Measurements from ENCODE around the gene ATP9A. TPM values are rescaled to one million over a fixed set of nuclear protein-coding genes. Genes with fewer than 3 reads are reported as not detected.

ATP9A gene
- total and polyA plus RNA-seq, 2 experiments from 2014 or later, result 11.3 to 16.9 TPM

DNA sequence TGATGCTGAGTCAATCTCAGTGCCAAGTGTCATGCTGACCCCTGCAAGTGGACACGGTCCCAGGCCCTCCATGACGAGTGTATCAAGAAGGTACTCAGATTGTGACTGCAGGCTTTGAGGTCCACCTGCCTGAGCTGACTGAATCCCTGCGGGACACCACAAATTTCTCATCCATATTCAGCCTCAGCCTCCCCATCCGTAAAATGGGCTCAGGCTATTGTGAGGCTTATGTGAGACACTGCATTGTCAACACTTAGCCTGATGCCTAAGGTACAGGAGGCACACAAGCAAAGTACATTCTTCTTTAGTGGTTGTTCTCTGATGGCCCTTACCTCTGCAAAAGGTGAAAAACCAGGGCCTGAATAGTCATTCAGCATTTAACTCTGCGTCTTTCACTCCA, 155.3 kb downstream of the ATP9A start:
- TF ChIP-seq, protein P1, sequence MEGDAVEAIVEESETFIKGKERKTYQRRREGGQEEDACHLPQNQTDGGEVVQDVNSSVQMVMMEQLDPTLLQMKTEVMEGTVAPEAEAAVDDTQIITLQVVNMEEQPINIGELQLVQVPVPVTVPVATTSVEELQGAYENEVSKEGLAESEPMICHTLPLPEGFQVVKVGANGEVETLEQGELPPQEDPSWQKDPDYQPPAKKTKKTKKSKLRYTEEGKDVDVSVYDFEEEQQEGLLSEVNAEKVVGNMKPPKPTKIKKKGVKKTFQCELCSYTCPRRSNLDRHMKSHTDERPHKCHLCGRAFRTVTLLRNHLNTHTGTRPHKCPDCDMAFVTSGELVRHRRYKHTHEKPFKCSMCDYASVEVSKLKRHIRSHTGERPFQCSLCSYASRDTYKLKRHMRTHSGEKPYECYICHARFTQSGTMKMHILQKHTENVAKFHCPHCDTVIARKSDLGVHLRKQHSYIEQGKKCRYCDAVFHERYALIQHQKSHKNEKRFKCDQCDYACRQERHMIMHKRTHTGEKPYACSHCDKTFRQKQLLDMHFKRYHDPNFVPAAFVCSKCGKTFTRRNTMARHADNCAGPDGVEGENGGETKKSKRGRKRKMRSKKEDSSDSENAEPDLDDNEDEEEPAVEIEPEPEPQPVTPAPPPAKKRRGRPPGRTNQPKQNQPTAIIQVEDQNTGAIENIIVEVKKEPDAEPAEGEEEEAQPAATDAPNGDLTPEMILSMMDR (IDR thresholded peaks at IDR 0.05; ENCODE audit: low read depth, low read length), result no peak
- no peaks in the 10 kb centered on the region for H3K9me3 ChIP-seq (ENCODE audit: low read depth)
- H3K27me3 ChIP-seq, result no peaks in the 10 kb centered on the region
- H3K27ac ChIP-seq, result no peak overlapping the region
- no peak overlapping the region for H3K4me3 ChIP-seq
- H3K36me3 ChIP-seq, result no peaks in the 10 kb centered on the region
- DNase-seq (ENCODE audit: low read depth in 1 of 2, low spot score in 1 of 2), result no peak
- H3K4me1 ChIP-seq (ENCODE audit: low read depth), result no peaks in the 10 kb centered on the region

DNA sequence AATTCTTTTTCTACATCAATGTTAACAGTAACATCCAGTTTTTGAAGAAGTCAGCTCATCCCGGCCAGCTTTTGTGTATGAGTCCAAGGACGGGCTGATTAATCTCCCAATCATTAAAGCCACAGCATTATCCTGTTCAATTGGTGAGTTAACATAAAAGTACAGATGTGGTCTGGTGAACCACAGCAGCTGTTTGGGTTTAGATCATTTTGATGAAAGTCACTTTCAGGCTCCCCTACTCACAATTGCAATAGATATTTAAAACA, 156.6 kb downstream of the ATP9A start:
- no peaks in the 10 kb centered on the region for H3K36me3 ChIP-seq
- no peaks in the 10 kb centered on the region for H3K9me3 ChIP-seq (ENCODE audit: low read depth)
- TF ChIP-seq, protein P1 (IDR thresholded peaks at IDR 0.05; ENCODE audit: low read depth, low read length), result no peak
- no peak for DNase-seq (ENCODE audit: low read depth in 1 of 2, low spot score in 1 of 2)
- no peaks in the 10 kb centered on the region for H3K27me3 ChIP-seq
- no peak overlapping the region for H3K4me3 ChIP-seq
- no peak overlapping the region for H3K27ac ChIP-seq
- H3K4me1 ChIP-seq (ENCODE audit: low read depth), result no peaks in the 10 kb centered on the region

DNA sequence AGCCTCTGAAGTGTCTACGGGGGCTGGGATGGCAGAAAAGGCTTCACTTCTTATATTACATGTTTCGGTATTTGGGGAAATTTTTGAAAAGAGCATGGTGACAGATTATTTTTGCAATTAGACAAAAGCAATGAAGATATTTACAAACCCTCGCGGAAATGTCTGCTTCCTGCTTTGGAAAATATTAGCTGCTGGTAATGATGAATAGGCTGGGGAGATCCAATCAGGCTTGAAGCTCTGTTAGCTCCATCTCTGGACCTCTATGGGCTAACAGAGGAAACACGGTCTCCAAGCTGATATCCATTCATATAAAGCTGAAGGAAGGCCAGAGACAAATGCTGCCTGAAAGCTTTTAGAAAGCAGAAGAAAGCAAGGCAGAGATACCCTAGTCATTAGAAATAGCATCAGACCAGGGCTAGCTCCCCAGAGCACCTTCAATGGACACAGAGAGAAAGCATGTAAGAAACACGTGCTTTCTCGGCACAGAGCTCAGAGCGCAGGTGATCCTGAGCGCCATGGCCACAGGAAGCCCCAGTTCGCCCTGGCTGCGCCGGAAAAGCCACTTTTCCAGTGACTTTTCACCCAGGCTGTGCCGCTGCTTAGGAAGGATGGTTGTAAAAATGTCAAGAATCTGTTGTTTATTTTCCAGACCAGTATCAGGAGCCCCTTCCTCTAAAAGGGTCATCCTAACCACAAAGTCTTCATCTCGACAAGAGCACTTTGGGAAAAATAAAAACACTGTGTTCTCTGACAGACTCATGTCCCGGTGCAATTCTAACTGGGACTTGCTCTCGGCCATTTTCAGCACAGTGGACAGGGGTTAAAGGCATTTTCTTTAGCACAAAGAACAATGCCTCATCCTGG, 157.2 kb downstream of the ATP9A start:
- TF ChIP-seq, protein P1 (IDR thresholded peaks at IDR 0.05; ENCODE audit: low read depth, low read length), result no peak
- Histone ChIP-seq H3K4me3 (no peak overlapping the region), H3K4me1 (ENCODE audit: low read depth) (no peaks in the 10 kb centered on the region), H3K27me3 (no peaks in the 10 kb centered on the region), H3K9me3 (ENCODE audit: low read depth) (no peaks in the 10 kb centered on the region), H3K36me3 (no peaks in the 10 kb centered on the region), H3K27ac (no peak overlapping the region)
- peak in 1 of 2 donors; percentile 30 for DNase-seq (ENCODE audit: low read depth in 1 of 2, low spot score in 1 of 2)

DNA sequence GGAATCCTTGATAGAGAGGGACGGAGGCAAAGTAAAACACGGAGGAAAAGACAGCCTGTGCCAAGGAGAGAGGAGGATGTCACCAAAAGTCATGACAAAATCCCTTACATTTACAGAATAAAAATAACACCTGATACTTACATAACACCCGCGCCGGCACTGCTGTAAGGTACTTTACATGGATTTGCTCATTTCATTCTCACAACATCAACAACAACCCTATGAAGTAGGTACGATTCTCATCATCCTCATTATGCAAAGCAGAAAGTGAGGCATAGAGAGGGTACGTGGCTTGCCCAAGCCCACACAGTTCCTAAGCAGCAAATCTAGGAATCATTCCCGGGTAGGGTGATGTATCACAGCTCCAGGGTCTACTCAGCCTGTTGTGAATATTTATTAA, 158.1 kb downstream of the ATP9A start:
- TF ChIP-seq, protein P1 (IDR thresholded peaks at IDR 0.05; ENCODE audit: low read depth, low read length), result no peak
- H3K27ac ChIP-seq, result no peak overlapping the region
- H3K36me3 ChIP-seq, result no peaks in the 10 kb centered on the region
- no peaks in the 10 kb centered on the region for H3K27me3 ChIP-seq
- H3K9me3 ChIP-seq (ENCODE audit: low read depth), result no peaks in the 10 kb centered on the region
- DNase-seq (ENCODE audit: low read depth in 1 of 2, low spot score in 1 of 2), result no peak
- no peak overlapping the region for H3K4me3 ChIP-seq
- no peaks in the 10 kb centered on the region for H3K4me1 ChIP-seq (ENCODE audit: low read depth)

DNA sequence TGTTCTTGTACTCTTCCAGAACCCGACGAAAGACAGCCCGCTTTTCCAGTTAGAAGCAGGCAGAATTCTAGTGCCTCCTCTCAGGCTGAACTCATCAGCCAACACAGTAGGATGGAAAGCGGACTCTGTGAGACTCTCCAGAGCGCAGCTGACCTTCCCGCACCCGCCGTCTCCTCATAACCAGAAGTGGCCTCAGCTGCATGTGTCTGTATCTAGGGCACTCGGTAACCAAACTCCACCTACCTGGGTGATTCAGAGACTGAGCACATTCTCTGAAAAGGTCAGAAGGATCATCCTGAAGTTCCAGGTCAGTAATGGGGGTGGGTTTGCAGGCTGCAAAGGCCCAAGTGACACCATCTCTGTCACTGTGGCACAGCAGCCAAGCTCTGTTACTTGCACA, 158.9 kb downstream of the ATP9A start:
- H3K36me3 ChIP-seq, result no peaks in the 10 kb centered on the region

More for the DNA sequence above, 158.9 kb downstream of the ATP9A start:
- Histone ChIP-seq H3K4me1 (ENCODE audit: low read depth) (no peaks in the 10 kb centered on the region), H3K4me3 (no peak overlapping the region), H3K27me3 (no peaks in the 10 kb centered on the region), H3K27ac (no peak overlapping the region), H3K9me3 (ENCODE audit: low read depth) (no peaks in the 10 kb centered on the region)
- DNase-seq (ENCODE audit: low read depth in 1 of 2, low spot score in 1 of 2), result no peak
- TF ChIP-seq, protein P1 (IDR thresholded peaks at IDR 0.05; ENCODE audit: low read depth, low read length), result no peak

Data from cardiac muscle cell (in vitro differentiated cells and primary cell).